Upper lobe of right lung (tissue), 1 donor: Measurements from ENCODE around the gene TDRD7. TPM values are rescaled to one million over a fixed set of nuclear protein-coding genes. Genes with fewer than 3 reads are reported as not detected.

Experiments
- ATAC-seq: fragments of 200-7000 bp; cut with Tn5 transposase; one replicate; pipeline ENCODE4 v1.9.1; 2020; ENCODE audit warnings: mild to moderate bottlenecking, moderate library complexity
- DNase-seq: peaks from one replicate; pipeline ENCODE4 v3.0.0-alpha.2; 2020
- H3K27ac ChIP-seq: fragments of 200-600 bp; one replicate; pipeline ENCODE4 v1.8.0; 2022
- H3K27me3 ChIP-seq: fragments of 200-600 bp; one replicate; pipeline ENCODE4 v1.8.0; 2022; ENCODE audit warnings: mild to moderate bottlenecking
- H3K36me3 ChIP-seq: fragments of 200-600 bp; one replicate; pipeline ENCODE4 v1.8.0; 2022
- H3K4me1 ChIP-seq: fragments of 200-600 bp; one replicate; pipeline ENCODE4 v1.8.0; 2022
- H3K4me3 ChIP-seq: fragments of 200-600 bp; one replicate; pipeline ENCODE4 v1.8.0; 2022; ENCODE audit warnings: mild to moderate bottlenecking
- H3K9me3 ChIP-seq: fragments of 200-600 bp; one replicate; pipeline ENCODE4 v1.8.0; 2022
- intact Hi-C: fragments of 100-400 bp; cut with DNase I; formaldehyde crosslinking; loops from one replicate; pipeline ENCODE4 v1.11.0; 2022
- total RNA-seq: library from RNA; stranded (reverse); fragmentation: NEBNext Ultra II Directional; extraction: Animal tissue kit (Norgen Biotek cat#: 25700); gene quantifications from one replicate; pipeline ENCODE4 v1.2.1, GENCODE V29; 2021
- TF ChIP-seq, protein P1 (sequence below): fragments of 200-600 bp; IDR thresholded peaks from one replicate; pipeline ENCODE4 v1.8.0; 2022; ENCODE audit warnings: antibody characterized with exemption
- donor health status: DM: no; HTN: yes; CAD: no; lungs with severe emphysema.

Gene TDRD7
- total RNA-seq, 1 donor from 2014 or later, result 18.2 TPM

- peaks cover 19% of the 10 kb centered on the region for H3K4me1 ChIP-seq
- peaks cover 12% of the 10 kb centered on the region for H3K27me3 ChIP-seq
- intact Hi-C loops, result no loop called here
These were observed 93.9 kb downstream of the TDRD7 start for GRCh38 chr9:97505845-97506244.

DNA sequence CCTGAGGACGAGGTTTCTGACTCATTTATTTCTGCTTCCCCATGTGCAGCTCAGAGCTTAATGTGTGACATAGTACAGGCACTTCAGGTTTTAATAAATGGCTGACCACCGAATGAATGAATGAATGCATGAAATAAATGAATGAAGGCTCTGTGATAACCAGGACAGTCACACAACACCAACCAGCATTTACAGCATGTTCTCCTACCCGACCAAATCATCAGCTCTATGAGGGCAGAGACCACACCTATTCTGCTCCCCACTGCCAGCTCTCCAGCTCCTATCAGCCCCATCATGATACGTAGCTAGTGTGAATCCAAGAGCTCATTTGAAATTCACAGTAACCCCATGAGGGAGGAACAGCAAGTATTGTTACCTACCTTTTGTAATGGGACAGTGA, 94.4 kb downstream of the TDRD7 start:
- Histone ChIP-seq H3K27ac (no peak overlapping the region), H3K4me1 (peaks cover 19% of the 10 kb centered on the region)
- intact Hi-C loops, result no loop called here

More at GRCh38 chr9:97505845-97506244, 93.9 kb downstream of the TDRD7 start:
- TF ChIP-seq, protein P1, sequence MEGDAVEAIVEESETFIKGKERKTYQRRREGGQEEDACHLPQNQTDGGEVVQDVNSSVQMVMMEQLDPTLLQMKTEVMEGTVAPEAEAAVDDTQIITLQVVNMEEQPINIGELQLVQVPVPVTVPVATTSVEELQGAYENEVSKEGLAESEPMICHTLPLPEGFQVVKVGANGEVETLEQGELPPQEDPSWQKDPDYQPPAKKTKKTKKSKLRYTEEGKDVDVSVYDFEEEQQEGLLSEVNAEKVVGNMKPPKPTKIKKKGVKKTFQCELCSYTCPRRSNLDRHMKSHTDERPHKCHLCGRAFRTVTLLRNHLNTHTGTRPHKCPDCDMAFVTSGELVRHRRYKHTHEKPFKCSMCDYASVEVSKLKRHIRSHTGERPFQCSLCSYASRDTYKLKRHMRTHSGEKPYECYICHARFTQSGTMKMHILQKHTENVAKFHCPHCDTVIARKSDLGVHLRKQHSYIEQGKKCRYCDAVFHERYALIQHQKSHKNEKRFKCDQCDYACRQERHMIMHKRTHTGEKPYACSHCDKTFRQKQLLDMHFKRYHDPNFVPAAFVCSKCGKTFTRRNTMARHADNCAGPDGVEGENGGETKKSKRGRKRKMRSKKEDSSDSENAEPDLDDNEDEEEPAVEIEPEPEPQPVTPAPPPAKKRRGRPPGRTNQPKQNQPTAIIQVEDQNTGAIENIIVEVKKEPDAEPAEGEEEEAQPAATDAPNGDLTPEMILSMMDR, result no peak
- H3K36me3 ChIP-seq, result no peaks in the 10 kb centered on the region
- H3K27ac ChIP-seq, result no peak overlapping the region
- H3K4me3 ChIP-seq, result no peak overlapping the region
- no peak for ATAC-seq
- DNase-seq, result no peak
- no peaks in the 10 kb centered on the region for H3K9me3 ChIP-seq

GRCh38 chr9:97506787-97507186, 94.9 kb downstream of the TDRD7 start:
- Histone ChIP-seq H3K4me1 (peaks cover 19% of the 10 kb centered on the region), H3K9me3 (no peaks in the 10 kb centered on the region), H3K27me3 (peaks cover 8% of the 10 kb centered on the region), H3K27ac (no peak overlapping the region), H3K36me3 (no peaks in the 10 kb centered on the region), H3K4me3 (no peak overlapping the region)
- ATAC-seq (no peak), DNase-seq (no peak)
- TF ChIP-seq, protein P1, result no peak
- intact Hi-C loops, result no loop called here

More for the DNA sequence above, 94.4 kb downstream of the TDRD7 start:
- H3K36me3 ChIP-seq, result no peaks in the 10 kb centered on the region
- H3K27me3 ChIP-seq, result peaks cover 8% of the 10 kb centered on the region
- DNase-seq, result no peak
- H3K4me3 ChIP-seq, result no peak overlapping the region
- H3K9me3 ChIP-seq, result no peaks in the 10 kb centered on the region
- TF ChIP-seq, protein P1, result no peak
- no peak for ATAC-seq

- Histone ChIP-seq H3K27me3 (peaks cover 6% of the 10 kb centered on the region), H3K4me3 (no peak overlapping the region), H3K4me1 (peaks cover 13% of the 10 kb centered on the region), H3K36me3 (no peaks in the 10 kb centered on the region), H3K9me3 (no peaks in the 10 kb centered on the region), H3K27ac (no peak overlapping the region)
- TF ChIP-seq, protein P1, result no peak
- intact Hi-C loops, result no loop called here
- ATAC-seq, result no peak
- DNase-seq, result no peak
These were observed 95.6 kb downstream of the TDRD7 start for GRCh38 chr9:97507428-97507984.

DNA sequence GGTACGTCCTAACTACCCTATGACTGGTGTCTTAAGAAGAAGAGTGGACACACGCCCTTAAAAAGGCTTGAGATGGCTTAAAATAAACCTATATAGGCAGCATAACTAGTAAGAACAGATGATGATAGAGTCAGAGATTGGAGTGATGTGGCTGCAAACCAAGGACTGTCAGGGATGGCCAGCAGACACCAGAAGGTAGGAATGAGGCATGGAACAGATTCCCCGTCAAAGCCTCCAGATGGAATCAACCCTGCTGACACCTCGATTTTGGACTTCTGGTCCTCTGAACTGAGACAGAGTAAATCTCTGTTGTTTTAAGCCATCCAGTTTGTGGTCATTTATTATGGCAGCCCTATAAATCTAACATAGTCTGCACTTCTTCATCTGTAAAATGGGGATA, 97.0 kb downstream of the TDRD7 start:
- H3K9me3 ChIP-seq, result no peaks in the 10 kb centered on the region
- H3K4me1 ChIP-seq, result peaks cover 6% of the 10 kb centered on the region
- H3K27ac ChIP-seq, result no peak overlapping the region
- no peak overlapping the region for H3K4me3 ChIP-seq
- no peak for ATAC-seq
- H3K27me3 ChIP-seq, result peaks cover under 1% of the 10 kb centered on the region
- H3K36me3 ChIP-seq, result no peaks in the 10 kb centered on the region
- intact Hi-C loops, result no loop called here
- DNase-seq, result no peak
- TF ChIP-seq, protein P1, result no peak
